Endothelial cell of umbilical vein (primary cell): ENCODE data around the gene TPPP2. TPM values are rescaled to one million over a fixed set of nuclear protein-coding genes. Genes with fewer than 3 reads are reported as not detected.

ENCODE experiments used
- BruUV-seq: library from RNA; stranded (reverse); fragments of 400-500 nt; replicated peaks from 2 replicates; lab custom pipeline; 2021; lab: Mats Ljungman, UMichigan
- CTCF ChIA-PET: fragments of 300-600, 350-600 bp; sonication (Branson Sonifier 250); formaldehyde crosslinking; loops from one replicate; lab custom pipeline; 2021; ENCODE audit warnings: antibody characterized with exemption, inconsistent platforms; lab: Charles Lee
- POLR2A ChIA-PET: fragments of 300-600, 350-600 bp; sonication (Branson Sonifier 250); formaldehyde crosslinking; loops from one replicate; lab custom pipeline; 2021; ENCODE audit warnings: antibody characterized with exemption, inconsistent platforms; lab: Charles Lee
- DNase-seq: peaks from one replicate; pipeline ENCODE4 v3.0.0-alpha.2; 2011; ENCODE audit warnings: low read depth, low spot score
- FAIRE-seq: peaks from 2 replicates; lab custom pipeline; 2011; peaks lifted over from hg19 to GRCh38; lab: Jason Lieb, UNC
- H2AFZ ChIP-seq: 2 replicates; pipeline ENCODE4 v1.6.0; 2012; ENCODE audit warnings: low read depth, low read length, control low read depth, inconsistent platforms
- H3K27ac ChIP-seq: 2 replicates; pipeline ENCODE4 v1.5.1; 2011; ENCODE audit warnings: low read depth, mild to moderate bottlenecking, control low read depth, low read length, moderate library complexity; ENCODE audit not compliant: insufficient read depth
- H3K27me3 ChIP-seq, 2 experiments: 2 replicates each; pipeline versions ENCODE4 v1.6.0 to v1.6.1; 2011; ENCODE audit warnings: low read length in 2 of 2, mixed read lengths in 1 of 2; ENCODE audit not compliant: control insufficient read depth in 2 of 2, insufficient read depth in 2 of 2
- H3K36me3 ChIP-seq, 2 experiments: 2 replicates in 1 of 2; 3 replicates in 1 of 2; pipeline ENCODE4 v1.5.1; 2011; ENCODE audit warnings: low read length in 2 of 2, mild to moderate bottlenecking in 1 of 2, moderate library complexity in 1 of 2; ENCODE audit not compliant: control insufficient read depth in 2 of 2, insufficient read depth in 2 of 2; ENCODE audit errors: extremely low read depth in 1 of 2
- H3K4me1 ChIP-seq: 3 replicates; pipeline ENCODE4 v1.5.1; 2011; ENCODE audit warnings: mild to moderate bottlenecking, low read length; ENCODE audit not compliant: control insufficient read depth, insufficient read depth; ENCODE audit errors: extremely low read depth
- H3K4me2 ChIP-seq: 2 replicates; pipeline ENCODE4 v1.6.1; 2011; ENCODE audit warnings: low read length, control low read depth, mixed read lengths; ENCODE audit not compliant: insufficient read depth
- H3K4me3 ChIP-seq, 3 experiments: fragments of 200-600 bp in 1 of 3; sonication (generic), shearing (Covaris generic) in 1 of 3; replicated peaks in 1 of 3; 2 replicates each; pipeline ENCODE4 v1.5.1; 2011 to 2016; ENCODE audit warnings: control low read depth in 3 of 3, low read length in 3 of 3, mild to moderate bottlenecking in 2 of 3, inconsistent platforms in 1 of 3, low read depth in 1 of 3, moderate library complexity in 1 of 3; ENCODE audit not compliant: insufficient read depth in 1 of 3
- H3K79me2 ChIP-seq: 2 replicates; pipeline ENCODE4 v1.6.0; 2012; ENCODE audit warnings: low read length, inconsistent platforms; ENCODE audit not compliant: control insufficient read depth, insufficient read depth
- H3K9ac ChIP-seq: replicated peaks from 2 replicates; pipeline ENCODE3; 2011; ENCODE audit warnings: low read length, control low read depth; ENCODE audit not compliant: insufficient read depth; ENCODE audit errors: extremely low read depth
- H3K9me1 ChIP-seq: replicated peaks from 3 replicates; pipeline ENCODE4 v1.6.0; 2011; ENCODE audit warnings: mild to moderate bottlenecking, low read length; ENCODE audit not compliant: control insufficient read depth, insufficient read depth; ENCODE audit errors: extremely low read depth
- H3K9me3 ChIP-seq: replicated peaks from 2 replicates; pipeline ENCODE4 v1.5.1; 2012; ENCODE audit warnings: low read length, inconsistent platforms; ENCODE audit not compliant: control insufficient read depth, insufficient read depth
- H4K20me1 ChIP-seq: replicated peaks from 2 replicates; pipeline ENCODE3; 2011; ENCODE audit warnings: mild to moderate bottlenecking, low read length; ENCODE audit not compliant: control insufficient read depth, insufficient read depth; ENCODE audit errors: extremely low read depth
- EZH2 ChIP-seq: IDR thresholded peaks from 2 replicates; pipeline ENCODE4 v1.6.1; 2012; ENCODE audit warnings: borderline replicate concordance, low read depth, mild to moderate bottlenecking, moderate library complexity, low read length, inconsistent platforms; ENCODE audit not compliant: severe bottlenecking
- FOS ChIP-seq: IDR thresholded peaks from 2 replicates; pipeline ENCODE4 v1.6.1; 2011; ENCODE audit warnings: mild to moderate bottlenecking, low read length, moderate library complexity, borderline replicate concordance; ENCODE audit not compliant: insufficient read depth
- GATA2 ChIP-seq: IDR thresholded peaks from 2 replicates; pipeline ENCODE4 v1.7.0; 2011; ENCODE audit warnings: low read depth, mild to moderate bottlenecking, moderate library complexity, mixed read lengths, low read length; ENCODE audit not compliant: insufficient read length, insufficient read depth
- JUN ChIP-seq: IDR thresholded peaks from 2 replicates; pipeline ENCODE4 v1.6.1; 2011; ENCODE audit warnings: borderline replicate concordance, low read depth; ENCODE audit not compliant: insufficient read length, insufficient read depth
- MAX ChIP-seq: IDR thresholded peaks from 2 replicates; pipeline ENCODE4 v1.6.1; 2011; ENCODE audit not compliant: insufficient read depth, insufficient read length
- MYC ChIP-seq: IDR thresholded peaks from one replicate; pipeline ENCODE4 v1.6.1; 2011; ENCODE audit warnings: mild to moderate bottlenecking, low read depth, low read length
- POLR2A ChIP-seq: IDR thresholded peaks from 2 replicates; pipeline ENCODE4 v1.6.1; 2012; ENCODE audit warnings: low read depth, mild to moderate bottlenecking, control low read depth, low read length
- POLR2AphosphoS5 ChIP-seq: IDR thresholded peaks from 2 replicates; pipeline ENCODE4 v1.6.1; 2012; ENCODE audit warnings: low read depth, mild to moderate bottlenecking, control low read depth, low read length, moderate library complexity; ENCODE audit not compliant: insufficient read depth
- dilution Hi-C: fragments of 300-500 bp; cut with MboI; formaldehyde crosslinking; loops from one replicate; pipeline ENCODE4 v1.15.0; 2019; ENCODE audit warnings: low sequenced_read_pairs; ENCODE audit not compliant: extremely low pct_ligation_motif_present
- intact Hi-C: fragments of 100-400 bp; cut with micrococcal nuclease; formaldehyde crosslinking; loops from one replicate; pipeline ENCODE4 v1.10.0; 2022
- polyA plus RNA-seq, 4 experiments: library from polyadenylated mRNA; depleted of rRNA in 3 of 4; stranded (reverse) in 3 of 4; unstranded in 1 of 4; fragments of >200 nt; gene quantifications; 2 replicates each; pipeline versions ENCODE4 v1.2.1 to v1.2.3, GENCODE V29; 2011 to 2012; ENCODE audit warnings: missing spikeins in 1 of 4
- total RNA-seq: library from RNA; stranded (reverse); gene quantifications from 2 replicates; pipeline ENCODE4 v1.2.3, GENCODE V29; 2021
- TF ChIP-seq, protein P1 (sequence below), 2 donors: IDR thresholded peaks; 1 replicate in 1 of 2; 2 replicates in 1 of 2; pipeline ENCODE4 v1.5.1; 2011; ENCODE audit warnings: low read length in 2 of 2, mild to moderate bottlenecking in 2 of 2, moderate library complexity in 2 of 2, control low read depth in 1 of 2, inconsistent platforms in 1 of 2, low read depth in 1 of 2; ENCODE audit not compliant: insufficient read depth in 1 of 2; ENCODE audit errors: extremely low read depth in 1 of 2

Gene TPPP2
- total and polyA plus RNA-seq, 2 donors (not counting 3 experiments of a cell fraction or from before 2014, with no cell fraction given), result not detected

- no peak overlapping the region for H3K4me3 ChIP-seq
- H3K9ac ChIP-seq, result no peak overlapping the region
- no peaks in the 10 kb centered on the region for H3K9me3 ChIP-seq
- H3K4me1 ChIP-seq, result no peaks in the 10 kb centered on the region
- CTCF ChIA-PET, result interaction anchor here (1.0 to 7.4 kb wide), 10 partner anchors 7 to 89 kb away, joined by 3 to 310 read pairs (median 27); partner anchors contain the start of genes NDRG2, RNASE7 and TMEM253
- intact Hi-C loops, result no loop called here
- no peaks in the 10 kb centered on the region for H3K9me1 ChIP-seq
- H3K4me2 ChIP-seq, result no peak overlapping the region
- TF ChIP-seq POLR2AphosphoS5, result no peak
- TF ChIP-seq GATA2, result no peak
- TF ChIP-seq POLR2A, result no peak
- TF ChIP-seq MAX, result no peak
- no peak for TF ChIP-seq MYC
- TF ChIP-seq, protein P1, sequence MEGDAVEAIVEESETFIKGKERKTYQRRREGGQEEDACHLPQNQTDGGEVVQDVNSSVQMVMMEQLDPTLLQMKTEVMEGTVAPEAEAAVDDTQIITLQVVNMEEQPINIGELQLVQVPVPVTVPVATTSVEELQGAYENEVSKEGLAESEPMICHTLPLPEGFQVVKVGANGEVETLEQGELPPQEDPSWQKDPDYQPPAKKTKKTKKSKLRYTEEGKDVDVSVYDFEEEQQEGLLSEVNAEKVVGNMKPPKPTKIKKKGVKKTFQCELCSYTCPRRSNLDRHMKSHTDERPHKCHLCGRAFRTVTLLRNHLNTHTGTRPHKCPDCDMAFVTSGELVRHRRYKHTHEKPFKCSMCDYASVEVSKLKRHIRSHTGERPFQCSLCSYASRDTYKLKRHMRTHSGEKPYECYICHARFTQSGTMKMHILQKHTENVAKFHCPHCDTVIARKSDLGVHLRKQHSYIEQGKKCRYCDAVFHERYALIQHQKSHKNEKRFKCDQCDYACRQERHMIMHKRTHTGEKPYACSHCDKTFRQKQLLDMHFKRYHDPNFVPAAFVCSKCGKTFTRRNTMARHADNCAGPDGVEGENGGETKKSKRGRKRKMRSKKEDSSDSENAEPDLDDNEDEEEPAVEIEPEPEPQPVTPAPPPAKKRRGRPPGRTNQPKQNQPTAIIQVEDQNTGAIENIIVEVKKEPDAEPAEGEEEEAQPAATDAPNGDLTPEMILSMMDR (IDR thresholded peaks at IDR 0.05; ENCODE audit: extremely low read depth in 1 of 2, insufficient read depth in 1 of 2, low read depth in 1 of 2, low read length in 2 of 2), result no peak
- no peak for TF ChIP-seq JUN
- TF ChIP-seq FOS, result no peak
- TF ChIP-seq EZH2, result no peak
- POLR2A ChIA-PET, result no interaction called here
- dilution Hi-C loops, result no loop called here
- FAIRE-seq (no peak), DNase-seq (no peak)
- H4K20me1 ChIP-seq, result no peaks in the 10 kb centered on the region
- H3K27me3 ChIP-seq, result peaks cover 15 to 29% of the 10 kb centered on the region in 2 experiments
- H2AFZ ChIP-seq, result no peak overlapping the region
- H3K27ac ChIP-seq, result no peak overlapping the region
- H3K79me2 ChIP-seq, result no peaks in the 10 kb centered on the region
- BruUV-seq, result no TSS peak
- H3K36me3 ChIP-seq, result no peaks in the 10 kb centered on the region
Measured at GRCh38 chr14:21016413-21017190, 13.4 kb upstream of the TPPP2 start.
